NOMO-1 treated with DMSO at 0.1 percent for 48 hours (cell line): ENCODE results near the gene GRK2.
"Not testable (repeated sequence)": the region's sequence is repeated elsewhere in the genome, so short reads cannot be mapped to it uniquely, and the experiment has no call there.

Experiments used
- DNase-seq: peaks from one replicate; lab custom pipeline; 2025; ENCODE audit not compliant: unreplicated experiment; lab: John Stamatoyannopoulos, UW

The GRK2 gene

GRCh38 chr11:67311051-67311555 lies 44.8 kb downstream of the GRK2 start:
- no peak for DNase-seq

DNA sequence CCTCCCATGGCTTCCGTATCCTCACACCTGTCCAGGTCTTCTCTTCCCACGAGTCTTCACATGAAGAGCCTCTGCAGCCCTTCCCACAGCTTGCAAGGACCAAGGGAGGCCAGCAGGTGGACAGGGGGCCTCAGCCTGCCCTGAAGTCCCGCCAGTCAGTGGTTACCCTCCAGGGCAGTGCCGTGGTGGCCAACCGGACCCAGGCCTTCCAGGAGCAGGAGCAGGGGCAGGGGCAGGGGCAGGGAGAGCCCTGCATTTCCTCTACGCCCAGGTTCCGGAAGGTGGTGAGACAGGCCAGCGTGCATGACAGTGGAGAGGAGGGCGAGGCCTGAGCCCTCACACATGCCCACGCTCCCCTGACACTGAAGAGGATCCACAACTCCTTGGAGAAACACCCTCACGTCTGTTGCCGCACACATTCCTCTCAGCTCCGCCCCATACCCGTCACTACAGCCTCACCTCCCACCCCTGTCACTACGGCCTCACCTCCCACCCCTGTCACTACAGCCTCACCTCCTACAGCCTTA lies 45.3 kb downstream of the GRK2 start:
- DNase-seq = no peak

GRCh38 chr11:67312187-67313021 lies 46.1 kb downstream of the GRK2 start:
- DNase-seq = peak; percentile 77

- no peak for DNase-seq
These were observed 47.0 kb downstream of the GRK2 start for GRCh38 chr11:67313125-67313890.

- DNase-seq = no peak
These were observed 47.9 kb downstream of the GRK2 start for GRCh38 chr11:67314218-67314617.

- no peak for DNase-seq
These were observed 49.1 kb downstream of the GRK2 start for GRCh38 chr11:67315325-67315909.

GRCh38 chr11:67316882-67317204 lies 50.6 kb downstream of the GRK2 start:
- no peak for DNase-seq

DNA sequence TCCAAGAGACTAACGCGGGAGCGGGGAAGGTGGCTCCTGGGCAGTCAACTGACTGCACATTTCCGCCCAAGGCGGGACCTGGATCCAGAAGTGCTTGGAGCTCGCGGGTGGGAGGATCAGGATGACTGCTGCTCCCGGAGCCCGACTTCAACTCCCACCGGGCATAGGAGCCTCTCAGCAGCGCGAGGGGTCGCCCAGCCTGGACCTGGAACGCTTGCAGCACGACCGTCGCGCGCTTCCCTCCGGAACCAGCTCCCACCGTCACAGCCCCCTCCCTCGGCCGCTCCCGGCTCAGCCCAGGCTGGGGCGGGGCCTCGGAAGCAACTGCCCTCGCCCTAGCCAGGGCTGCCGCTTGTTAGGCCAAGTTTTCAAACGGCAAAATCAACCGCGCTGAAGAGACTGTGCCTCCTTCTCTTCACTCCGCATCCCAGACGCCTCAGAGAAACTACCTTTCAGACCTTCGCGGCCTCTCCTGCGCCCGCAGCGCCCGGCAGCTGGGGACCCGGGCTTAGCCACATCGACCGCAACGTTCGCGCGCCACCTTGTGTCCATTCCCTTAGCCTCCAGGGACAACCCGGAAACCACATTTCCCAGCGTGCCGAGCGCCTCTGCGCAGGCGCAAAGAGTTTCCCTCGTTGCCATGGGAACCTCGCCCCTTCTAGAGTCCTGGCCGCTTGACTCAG lies 51.1 kb downstream of the GRK2 start:
- DNase-seq = peak; percentile 95

GRCh38 chr11:67317888-67318555 lies 51.7 kb downstream of the GRK2 start:
- no peak for DNase-seq

GRCh38 chr11:67318876-67319275 lies 52.6 kb downstream of the GRK2 start:
- not testable (repeated sequence) for DNase-seq

- DNase-seq = no peak
These were observed 53.7 kb downstream of the GRK2 start for GRCh38 chr11:67320011-67320410.

GRCh38 chr11:67320691-67321090 lies 54.4 kb downstream of the GRK2 start:
- no peak for DNase-seq

DNA sequence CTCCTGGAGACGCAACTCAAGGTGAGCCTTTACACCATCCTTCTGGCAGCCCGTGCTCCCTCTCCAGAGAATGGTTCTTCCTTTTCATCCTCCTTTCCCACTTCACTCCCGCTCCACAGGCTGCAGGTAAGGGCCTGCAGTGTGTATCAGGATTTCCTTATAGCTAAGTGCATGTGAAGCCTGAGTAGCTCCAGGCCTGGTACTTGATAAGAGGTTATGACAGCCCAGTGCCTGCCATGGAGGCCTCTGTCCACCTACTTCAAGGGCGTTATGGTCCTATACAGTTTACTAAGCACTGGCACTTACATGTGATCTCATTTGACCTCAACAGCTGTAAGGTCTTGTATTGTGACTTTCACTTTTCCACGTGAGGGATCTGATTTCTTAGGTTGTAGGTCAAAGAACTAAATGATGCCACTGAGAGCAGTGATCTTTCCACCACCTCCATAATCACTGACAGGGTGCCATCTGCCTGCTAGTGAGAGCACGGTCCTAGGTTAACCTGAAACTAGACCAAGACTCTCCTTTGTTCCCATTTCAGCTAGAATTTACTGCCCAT lies 55.1 kb downstream of the GRK2 start:
- no peak for DNase-seq

GRCh38 chr11:67322049-67322448 lies 55.8 kb downstream of the GRK2 start:
- DNase-seq = no peak

DNA sequence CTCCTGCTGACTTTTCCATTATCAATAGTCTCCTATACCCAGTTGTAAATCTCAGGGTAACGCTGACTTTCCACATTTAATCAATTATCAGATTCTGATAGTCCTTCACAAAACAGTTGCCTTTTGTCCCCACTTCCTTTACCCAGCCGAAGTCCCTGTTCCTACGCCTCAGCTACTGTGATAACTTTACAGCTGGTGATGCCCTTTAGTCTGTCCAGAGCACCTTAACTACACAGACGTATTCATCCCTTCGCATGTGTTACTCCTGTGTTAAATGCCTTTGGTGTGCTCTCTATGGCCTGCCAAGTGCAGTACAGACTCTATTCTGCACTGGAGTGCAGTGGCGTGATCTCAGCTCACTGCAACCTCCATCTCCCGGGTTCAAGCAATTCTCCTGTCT lies 57.3 kb downstream of the GRK2 start:
- no peak for DNase-seq

GRCh38 chr11:67332081-67332691 lies 65.9 kb downstream of the GRK2 start:
- no peak for DNase-seq
